H9 (cell line): Measurements from ENCODE around the gene DSTN. TPM values are rescaled to one million over a fixed set of nuclear protein-coding genes. Genes with fewer than 3 reads are reported as not detected.
"Not testable (repeated sequence)": the region's sequence is repeated elsewhere in the genome, so short reads cannot be mapped to it uniquely, and the experiment has no call there.

Experiments
- DNase-seq: peaks from one replicate; pipeline ENCODE4 v3.0.0-alpha.2; 2017
- H2AFZ ChIP-seq: one replicate; pipeline ENCODE4 v1.6.1; 2013; ENCODE audit warnings: mild to moderate bottlenecking, low read length, control low read depth, moderate library complexity
- H2AK5ac ChIP-seq: 2 replicates; pipeline ENCODE4 v1.6.1; 2013; ENCODE audit warnings: low read length, control low read depth, mixed read lengths; ENCODE audit not compliant: insufficient read length
- H2BK120ac ChIP-seq: one replicate; pipeline ENCODE4 v1.6.1; 2013; ENCODE audit warnings: low read depth, mild to moderate bottlenecking, low read length, control low read depth, inconsistent platforms; ENCODE audit not compliant: poor library complexity, severe bottlenecking
- H2BK12ac ChIP-seq: 2 replicates; pipeline ENCODE4 v1.6.1; 2013; ENCODE audit warnings: low read length, control low read depth, mixed read lengths, low read depth; ENCODE audit not compliant: insufficient read length
- H2BK15ac ChIP-seq: 2 replicates; pipeline ENCODE4 v1.6.1; 2013; ENCODE audit warnings: low read depth, low read length, control low read depth
- H2BK20ac ChIP-seq: one replicate; pipeline ENCODE4 v1.6.1; 2013; ENCODE audit warnings: low read depth, mild to moderate bottlenecking, low read length, control low read depth, inconsistent platforms; ENCODE audit not compliant: poor library complexity, severe bottlenecking
- H2BK5ac ChIP-seq: 2 replicates; pipeline ENCODE4 v1.6.1; 2013; ENCODE audit warnings: low read length, control low read depth, mixed read lengths; ENCODE audit not compliant: insufficient read length
- H3K14ac ChIP-seq: 2 replicates; pipeline ENCODE4 v1.6.1; 2013; ENCODE audit warnings: low read length, control low read depth; ENCODE audit not compliant: insufficient read depth
- H3K18ac ChIP-seq: 2 replicates; pipeline ENCODE4 v1.6.1; 2013; ENCODE audit warnings: low read depth, mild to moderate bottlenecking, mixed read lengths, low read length, control low read depth; ENCODE audit not compliant: insufficient read length
- H3K23ac ChIP-seq: 2 replicates; pipeline ENCODE4 v1.6.1; 2013; ENCODE audit warnings: low read length, control low read depth, mixed read lengths, low read depth; ENCODE audit not compliant: insufficient read length
- H3K23me2 ChIP-seq: 2 replicates; pipeline ENCODE4 v1.6.1; 2013; ENCODE audit warnings: low read depth, mild to moderate bottlenecking, mixed read lengths, low read length, control low read depth; ENCODE audit not compliant: insufficient read length, poor library complexity, severe bottlenecking
- H3K27ac ChIP-seq: 2 replicates; pipeline ENCODE4 v1.5.1; 2013; ENCODE audit warnings: low read length, control low read depth, mixed read lengths, low read depth; ENCODE audit not compliant: insufficient read length
- H3K27me3 ChIP-seq: 2 replicates; pipeline ENCODE4 v1.6.1; 2013; ENCODE audit warnings: low read length, control low read depth, inconsistent platforms; ENCODE audit not compliant: insufficient read depth
- H3K4ac ChIP-seq: 2 replicates; pipeline ENCODE4 v1.6.1; 2013; ENCODE audit warnings: low read depth, mild to moderate bottlenecking, control low read depth, inconsistent platforms, low read length, moderate library complexity
- H3K4me1 ChIP-seq: 2 replicates; pipeline ENCODE4 v1.6.1; 2013; ENCODE audit warnings: low read length, control low read depth, inconsistent platforms; ENCODE audit not compliant: insufficient read depth
- H3K4me2 ChIP-seq: 2 replicates; pipeline ENCODE4 v1.6.1; 2013; ENCODE audit warnings: low read length, control low read depth, mixed read lengths; ENCODE audit not compliant: insufficient read length, insufficient read depth
- H3K56ac ChIP-seq: 2 replicates; pipeline ENCODE4 v1.6.1; 2013; ENCODE audit warnings: low read depth, mild to moderate bottlenecking, mixed read lengths, low read length, control low read depth; ENCODE audit not compliant: insufficient read length
- H3K79me1 ChIP-seq: 2 replicates; pipeline ENCODE4 v1.6.1; 2013; ENCODE audit warnings: low read depth, mild to moderate bottlenecking, moderate library complexity, low read length, control low read depth, inconsistent platforms; ENCODE audit not compliant: insufficient read depth, poor library complexity, severe bottlenecking
- H3K79me2 ChIP-seq: 2 replicates; pipeline ENCODE4 v1.6.1; 2013; ENCODE audit warnings: low read length, control low read depth, inconsistent platforms; ENCODE audit not compliant: insufficient read depth
- H3K9ac ChIP-seq: 2 replicates; pipeline ENCODE4 v1.6.1; 2013; ENCODE audit warnings: low read length, control low read depth, mixed read lengths; ENCODE audit not compliant: insufficient read length; ENCODE audit errors: extremely low read depth
- H3K9me3 ChIP-seq: one replicate; pipeline ENCODE4 v1.6.1; 2013; ENCODE audit warnings: low read depth, low read length, inconsistent platforms; ENCODE audit not compliant: control insufficient read depth
- H3T11ph ChIP-seq: one replicate; pipeline ENCODE4 v1.6.1; 2013; ENCODE audit warnings: mild to moderate bottlenecking, low read length, control low read depth, inconsistent platforms
- H4K20me1 ChIP-seq: one replicate; pipeline ENCODE4 v1.6.1; 2013; ENCODE audit not compliant: control insufficient read depth, insufficient read length, insufficient read depth
- H4K5ac ChIP-seq: 2 replicates; pipeline ENCODE4 v1.6.1; 2013; ENCODE audit warnings: low read depth, mild to moderate bottlenecking, mixed read lengths, low read length, control low read depth; ENCODE audit not compliant: insufficient read length
- H4K8ac ChIP-seq: replicated peaks from 2 replicates; pipeline ENCODE4 v1.6.1; 2013; ENCODE audit warnings: low read length, control low read depth, mixed read lengths, low read depth; ENCODE audit not compliant: insufficient read length
- H4K91ac ChIP-seq: 2 replicates; pipeline ENCODE4 v1.6.1; 2013; ENCODE audit warnings: low read depth, mild to moderate bottlenecking, moderate library complexity, mixed read lengths, low read length, control low read depth; ENCODE audit not compliant: insufficient read length
- H3K27ac Mint-ChIP-seq, 3 experiments: 2 replicates in 2 of 3; 3 replicates in 1 of 3; pipeline ENCODE4 v1.8.0; 2020 to 2021; ENCODE audit warnings: mixed read lengths in 3 of 3, mild to moderate bottlenecking in 1 of 3, moderate library complexity in 1 of 3
- H3K27me3 Mint-ChIP-seq: 2 replicates; pipeline ENCODE4 v1.8.0; 2021; ENCODE audit warnings: low read depth, mild to moderate bottlenecking, moderate library complexity, mixed read lengths
- H3K36me3 Mint-ChIP-seq, 3 experiments: 2 replicates in 2 of 3; 3 replicates in 1 of 3; pipeline ENCODE4 v1.8.0; 2020 to 2021; ENCODE audit warnings: low read depth in 3 of 3, mixed read lengths in 3 of 3; ENCODE audit not compliant: insufficient read depth in 1 of 3
- H3K4me1 Mint-ChIP-seq, 2 experiments: 2 replicates each; pipeline ENCODE4 v1.8.0; 2020; ENCODE audit warnings: mixed read lengths in 2 of 2
- H3K4me3 Mint-ChIP-seq, 2 experiments: 2 replicates in 1 of 2; 3 replicates in 1 of 2; pipeline ENCODE4 v1.8.0; 2020 to 2021; ENCODE audit warnings: mild to moderate bottlenecking in 2 of 2, mixed read lengths in 2 of 2, moderate library complexity in 1 of 2
- H3K9me3 Mint-ChIP-seq, 2 experiments: 2 replicates in 1 of 2; 3 replicates in 1 of 2; pipeline ENCODE4 v1.8.0; 2020; ENCODE audit warnings: mild to moderate bottlenecking in 2 of 2, mixed read lengths in 2 of 2, moderate library complexity in 1 of 2
- WGBS: extraction: QIAGEN DNeasy Blood & Tissue Kit; methylation state at CpG from one replicate; pipeline ENCODE4 v1.1.7; 2013; ENCODE audit warnings: missing lambda C conversion rate, low lambda C conversion rate, mixed read lengths; ENCODE audit not compliant: insufficient read length; ENCODE audit errors: extremely low coverage; 5-methylcytosine and 5-hydroxymethylcytosine counted together
- total RNA-seq: library from RNA; stranded (reverse); gene quantifications from 2 replicates; pipeline ENCODE4 v1.2.1, GENCODE V29; 2021
- TF ChIP-seq, protein P1 (sequence below): fragments of 200-600 bp; sonication (generic); conservative IDR thresholded peaks from 3 replicates; pipeline ENCODE4 v1.8.0; 2021; ENCODE audit warnings: antibody characterized with exemption, mild to moderate bottlenecking

The DSTN gene
- total RNA-seq, 1 experiment from 2014 or later: 145 TPM

DNA sequence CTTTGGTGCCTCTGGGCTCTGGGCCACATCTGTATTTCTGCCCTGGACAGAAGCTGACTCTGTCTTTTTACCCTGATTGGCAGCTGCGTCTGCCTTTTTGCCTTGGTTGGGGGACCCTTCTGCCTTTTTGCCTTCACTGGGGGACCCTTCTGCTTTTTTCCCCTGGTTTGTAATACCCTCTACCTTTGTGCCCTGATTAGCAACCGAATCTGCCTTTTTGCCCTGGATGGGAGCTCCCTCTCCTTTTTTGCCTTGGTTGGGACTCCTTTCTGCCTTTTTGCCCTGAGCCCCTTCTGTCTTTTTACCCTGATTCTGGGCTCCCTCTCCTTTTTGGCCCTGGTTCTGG, 88.7 kb downstream of the DSTN start:
- H3K23ac ChIP-seq: no peak overlapping the region
- no peak overlapping the region for H2AK5ac ChIP-seq
- H3K4me1 Mint-ChIP-seq: peaks cover 40 to 52% of the 10 kb centered on the region in 2 experiments
- no peak overlapping the region for H3K18ac ChIP-seq
- H3K79me1 ChIP-seq: peaks cover 4% of the 10 kb centered on the region
- DNase-seq: no peak
- no peak overlapping the region for H3K27ac ChIP-seq
- no peak overlapping the region for H3K4me2 ChIP-seq
- H4K91ac ChIP-seq: no peak overlapping the region
- peaks cover 45 to 56% (median 48%) of the 10 kb centered on the region in 3 experiments for H3K36me3 Mint-ChIP-seq
- H3K4me1 ChIP-seq: peaks cover 2% of the 10 kb centered on the region; the same call in 1 of the 2 replicates
- H3K4me3 Mint-ChIP-seq: no peak overlapping the region
- H2BK5ac ChIP-seq: no peak overlapping the region
- H3K27me3 Mint-ChIP-seq: no peaks in the 10 kb centered on the region; the same call in 1 of the 2 replicates
- no CpG with 5 or more reads among the region's 2 CpGs for WGBS
- H2BK15ac ChIP-seq: no peak overlapping the region
- H3K56ac ChIP-seq: no peak overlapping the region
- H2BK12ac ChIP-seq: no peak overlapping the region
- H3K9me3 Mint-ChIP-seq: peaks cover 11 to 22% of the 10 kb centered on the region in 2 experiments
- H3K9me3 ChIP-seq: no peaks in the 10 kb centered on the region
- no peak overlapping the region for H3K9ac ChIP-seq
- H2BK120ac ChIP-seq: no peak overlapping the region
- no peak overlapping the region for H4K8ac ChIP-seq
- no peak overlapping the region for H3K14ac ChIP-seq
- H3K79me2 ChIP-seq: peaks cover 27% of the 10 kb centered on the region; the same call in 1 of the 2 replicates
- H4K20me1 ChIP-seq: no peaks in the 10 kb centered on the region
- no peak overlapping the region for H2BK20ac ChIP-seq
- no peaks in the 10 kb centered on the region for H3K23me2 ChIP-seq
- no peaks in the 10 kb centered on the region for H3K27me3 ChIP-seq
- H3T11ph ChIP-seq: no peak overlapping the region
- no peak overlapping the region for H4K5ac ChIP-seq
- H3K27ac Mint-ChIP-seq: no peak overlapping the region
- TF ChIP-seq, protein P1, sequence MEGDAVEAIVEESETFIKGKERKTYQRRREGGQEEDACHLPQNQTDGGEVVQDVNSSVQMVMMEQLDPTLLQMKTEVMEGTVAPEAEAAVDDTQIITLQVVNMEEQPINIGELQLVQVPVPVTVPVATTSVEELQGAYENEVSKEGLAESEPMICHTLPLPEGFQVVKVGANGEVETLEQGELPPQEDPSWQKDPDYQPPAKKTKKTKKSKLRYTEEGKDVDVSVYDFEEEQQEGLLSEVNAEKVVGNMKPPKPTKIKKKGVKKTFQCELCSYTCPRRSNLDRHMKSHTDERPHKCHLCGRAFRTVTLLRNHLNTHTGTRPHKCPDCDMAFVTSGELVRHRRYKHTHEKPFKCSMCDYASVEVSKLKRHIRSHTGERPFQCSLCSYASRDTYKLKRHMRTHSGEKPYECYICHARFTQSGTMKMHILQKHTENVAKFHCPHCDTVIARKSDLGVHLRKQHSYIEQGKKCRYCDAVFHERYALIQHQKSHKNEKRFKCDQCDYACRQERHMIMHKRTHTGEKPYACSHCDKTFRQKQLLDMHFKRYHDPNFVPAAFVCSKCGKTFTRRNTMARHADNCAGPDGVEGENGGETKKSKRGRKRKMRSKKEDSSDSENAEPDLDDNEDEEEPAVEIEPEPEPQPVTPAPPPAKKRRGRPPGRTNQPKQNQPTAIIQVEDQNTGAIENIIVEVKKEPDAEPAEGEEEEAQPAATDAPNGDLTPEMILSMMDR: no peak
- no peak overlapping the region for H2AFZ ChIP-seq
- H3K4ac ChIP-seq: no peak overlapping the region

DNA sequence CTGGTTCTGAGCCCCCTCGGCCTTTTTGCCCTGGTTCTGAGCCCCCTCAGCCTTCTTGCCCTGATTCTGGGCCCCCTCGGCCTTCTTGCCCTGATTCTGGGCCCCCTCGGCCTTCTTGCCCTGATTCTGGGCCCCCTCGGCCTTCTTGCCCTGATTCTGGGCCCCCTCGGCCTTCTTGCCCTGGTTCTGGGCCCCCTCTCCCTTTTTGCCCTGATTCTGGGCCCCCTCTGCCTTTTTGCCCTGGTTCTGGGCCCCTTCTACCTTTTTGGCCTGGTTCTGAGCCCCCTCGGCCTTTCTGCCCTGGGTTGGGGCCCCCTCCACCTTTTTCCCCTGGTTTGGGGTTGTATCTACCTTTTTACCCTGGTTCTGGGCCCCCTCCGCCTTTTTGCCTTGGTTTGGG, 89.5 kb downstream of the DSTN start:
- not testable (repeated sequence) for H2BK12ac ChIP-seq, H3K4me2 ChIP-seq, DNase-seq, H2BK120ac ChIP-seq, H2BK20ac ChIP-seq, H3K14ac ChIP-seq, H3K4ac ChIP-seq, H3K4me1 ChIP-seq, H2AK5ac ChIP-seq, H3K4me3 Mint-ChIP-seq, H3K9me3 ChIP-seq, H3K18ac ChIP-seq, H4K8ac ChIP-seq, H2BK15ac ChIP-seq, H3K27me3 Mint-ChIP-seq, H3K27ac ChIP-seq, H3K56ac ChIP-seq, H2AFZ ChIP-seq, H4K5ac ChIP-seq, H3K27me3 ChIP-seq, H3K79me1 ChIP-seq, H3K27ac Mint-ChIP-seq, H3K9ac ChIP-seq, H3T11ph ChIP-seq, H2BK5ac ChIP-seq, H3K23me2 ChIP-seq, H4K20me1 ChIP-seq, H4K91ac ChIP-seq, H3K23ac ChIP-seq
- H3K9me3 Mint-ChIP-seq: peaks cover 11 to 22% of the 10 kb centered on the region in 2 experiments
- H3K36me3 Mint-ChIP-seq: peaks cover 41 to 52% (median 44%) of the 10 kb centered on the region in 3 experiments
- WGBS: no CpG with 5 or more reads among the region's 7 CpGs
- peaks cover 27% of the 10 kb centered on the region; the same call in 1 of the 2 replicates for H3K79me2 ChIP-seq
- H3K4me1 Mint-ChIP-seq: peaks cover 46 to 55% of the 10 kb centered on the region in 2 experiments
